ENCODE measurements around the gene TTC29.
"Not testable (repeated sequence)": the region's sequence is repeated elsewhere in the genome, so short reads cannot be mapped to it uniquely, and the experiment has no call there.

Gene TTC29

DNA sequence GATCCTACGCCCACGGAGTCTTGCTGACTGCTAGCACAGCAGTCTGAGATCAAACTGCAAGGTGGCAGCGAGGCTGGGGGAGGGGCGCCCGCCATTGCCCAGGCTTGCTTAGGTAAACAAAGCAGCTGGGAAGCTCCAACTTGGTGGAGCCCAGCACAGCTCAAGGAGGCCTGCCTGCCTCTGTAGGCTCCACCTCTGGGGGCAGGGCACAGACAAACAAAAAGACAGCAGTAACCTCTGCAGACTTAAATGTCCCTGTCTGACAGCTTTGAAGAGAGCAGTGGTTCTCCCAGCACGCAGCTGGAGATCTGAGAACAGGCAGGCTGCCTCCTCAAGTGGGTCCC is 281.7 kb downstream of the TTC29 start:
- not testable (repeated sequence) for DNase-seq

DNA sequence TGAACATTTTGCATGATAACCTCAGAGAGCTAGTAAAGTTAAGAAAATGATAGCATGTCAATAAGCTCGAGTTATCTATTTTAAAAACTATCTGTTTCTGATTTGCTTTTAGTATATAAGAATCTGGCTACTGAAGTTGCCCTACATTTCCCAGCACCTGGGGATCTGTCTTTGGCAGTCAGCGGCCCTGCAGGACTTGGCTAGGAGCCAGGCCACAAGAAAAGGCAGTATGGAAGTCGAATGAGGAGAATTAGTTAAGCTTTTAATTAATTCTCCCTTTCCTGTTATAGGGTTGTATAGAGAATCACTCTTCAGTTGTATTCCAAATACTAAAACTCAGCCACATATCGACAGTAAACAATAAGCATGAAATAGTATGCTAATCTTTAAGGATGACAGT is 284.3 kb downstream of the TTC29 start:
- no peak for DNase-seq

Measured in activated T-cell treated with anti-CD3 and anti-CD28 coated beads, Interleukin-2, amount 50 U/mL, for 48 hours (primary cell).